ENCODE measurements around the gene C21orf58.

C21orf58 gene

GRCh38 chr21:46368533-46369285 lies 45.0 kb upstream of the C21orf58 start:
- Mint-ChIP-seq H3K4me3 (no peak overlapping the region), H3K4me1 (peaks cover 25% of the 10 kb centered on the region), H3K27me3 (ENCODE audit: low read depth, poor library complexity) (no peaks in the 10 kb centered on the region), H3K27ac (peak overlapping the region; percentile 45), H3K9me3 (no peaks in the 10 kb centered on the region), H3K36me3 (ENCODE audit: low read depth) (peaks cover 58% of the 10 kb centered on the region)
- DNase-seq, result no peak
- no peak for TF ChIP-seq CTCF (IDR thresholded peaks at IDR 0.05)

- peaks cover 4% of the 10 kb centered on the region for H3K27me3 Mint-ChIP-seq (ENCODE audit: low read depth, poor library complexity)
- TF ChIP-seq CTCF (IDR thresholded peaks at IDR 0.05), result no peak
- H3K4me1 Mint-ChIP-seq, result peaks cover 43% of the 10 kb centered on the region
- DNase-seq, result no peak
- no peak overlapping the region for H3K4me3 Mint-ChIP-seq
- H3K36me3 Mint-ChIP-seq (ENCODE audit: low read depth), result peaks cover 53% of the 10 kb centered on the region
- no peaks in the 10 kb centered on the region for H3K9me3 Mint-ChIP-seq
- H3K27ac Mint-ChIP-seq, result peak overlapping the region; percentile 85
Observed at GRCh38 chr21:46366966-46367365, 43.3 kb upstream of the C21orf58 start.

DNA sequence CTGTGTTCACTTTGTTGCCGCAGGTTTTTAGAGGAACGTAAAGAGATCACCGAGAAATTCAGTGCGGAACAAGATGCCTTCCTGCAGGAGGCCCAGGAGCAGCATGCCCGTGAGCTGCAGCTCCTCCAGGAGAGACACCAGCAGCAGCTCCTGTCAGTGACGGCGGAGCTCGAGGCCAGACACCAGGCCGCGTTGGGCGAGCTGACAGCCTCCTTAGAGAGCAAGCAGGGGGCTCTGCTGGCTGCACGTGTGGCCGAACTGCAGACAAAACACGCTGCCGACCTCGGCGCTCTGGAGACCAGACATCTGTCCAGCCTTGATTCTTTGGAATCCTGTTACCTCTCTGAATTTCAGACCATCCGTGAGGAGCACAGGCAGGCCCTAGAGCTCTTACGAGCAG lies 42.9 kb upstream of the C21orf58 start:
- Mint-ChIP-seq H3K27me3 (ENCODE audit: low read depth, poor library complexity) (peaks cover 5% of the 10 kb centered on the region), H3K27ac (peak overlapping the region; percentile 87), H3K4me1 (peaks cover 47% of the 10 kb centered on the region), H3K4me3 (no peak overlapping the region), H3K36me3 (ENCODE audit: low read depth) (peaks cover 50% of the 10 kb centered on the region), H3K9me3 (no peaks in the 10 kb centered on the region)
- DNase-seq, result no peak
- no peak for TF ChIP-seq CTCF (IDR thresholded peaks at IDR 0.05)

DNA sequence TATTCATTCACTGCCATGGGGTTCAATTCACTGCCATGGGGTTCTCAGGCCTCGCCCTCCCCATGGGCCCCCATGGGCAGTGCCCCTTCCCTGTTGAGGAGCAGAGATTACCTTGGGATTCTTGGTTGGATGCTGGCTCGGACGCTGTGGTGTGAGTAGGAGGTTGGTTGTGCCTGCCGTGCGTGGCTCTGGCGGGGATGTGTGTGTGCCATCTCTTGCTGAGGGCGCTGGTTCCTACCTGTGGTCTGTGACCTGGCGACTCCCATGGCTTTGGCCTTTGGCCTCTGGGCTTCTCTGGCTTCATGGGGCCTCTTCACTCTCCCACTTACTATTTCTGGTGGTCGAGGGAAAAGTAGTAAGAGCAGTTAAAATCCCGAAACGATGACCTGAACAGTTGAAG lies 42.4 kb upstream of the C21orf58 start:
- Mint-ChIP-seq H3K36me3 (ENCODE audit: low read depth) (peaks cover 52% of the 10 kb centered on the region), H3K27ac (peak overlapping the region; percentile 87), H3K9me3 (no peaks in the 10 kb centered on the region), H3K27me3 (ENCODE audit: low read depth, poor library complexity) (peaks cover 5% of the 10 kb centered on the region), H3K4me3 (no peak overlapping the region), H3K4me1 (peaks cover 52% of the 10 kb centered on the region)
- DNase-seq, result no peak
- no peak for TF ChIP-seq CTCF (IDR thresholded peaks at IDR 0.05)

GRCh38 chr21:46363698-46364097 lies 40.0 kb upstream of the C21orf58 start:
- H3K27ac Mint-ChIP-seq, result peak overlapping the region; percentile 95
- peaks cover 4% of the 10 kb centered on the region for H3K9me3 Mint-ChIP-seq
- DNase-seq, result no peak
- peaks cover 53% of the 10 kb centered on the region for H3K4me1 Mint-ChIP-seq
- H3K4me3 Mint-ChIP-seq, result no peak overlapping the region
- TF ChIP-seq CTCF (IDR thresholded peaks at IDR 0.05), result no peak
- peaks cover 5% of the 10 kb centered on the region for H3K27me3 Mint-ChIP-seq (ENCODE audit: low read depth, poor library complexity)
- peaks cover 49% of the 10 kb centered on the region for H3K36me3 Mint-ChIP-seq (ENCODE audit: low read depth)

DNA sequence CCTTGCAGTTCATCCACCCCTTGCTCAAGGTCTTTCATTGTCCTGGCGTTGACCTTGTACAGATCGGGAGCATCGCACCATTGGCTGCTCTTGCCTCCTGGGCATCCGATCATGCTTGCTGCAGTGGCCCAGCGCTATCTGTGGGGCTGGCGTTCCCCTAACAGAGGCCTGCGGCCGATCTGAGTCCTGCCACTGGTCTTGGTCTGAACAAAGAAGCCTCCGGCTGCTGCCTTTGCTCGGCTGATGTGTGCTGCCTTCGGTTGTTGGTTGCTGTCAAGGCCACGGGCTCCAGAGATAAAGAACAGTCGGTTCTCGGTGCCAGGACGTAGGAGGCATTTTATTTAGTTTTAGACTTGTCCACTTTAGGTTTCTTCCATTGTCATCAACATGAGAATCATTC lies 39.3 kb upstream of the C21orf58 start:
- Mint-ChIP-seq H3K9me3 (peaks cover 4% of the 10 kb centered on the region), H3K27ac (peak overlapping the region; percentile 95), H3K4me3 (peak overlapping the region; percentile 42), H3K4me1 (peaks cover 51% of the 10 kb centered on the region), H3K27me3 (ENCODE audit: low read depth, poor library complexity) (peaks cover 5% of the 10 kb centered on the region), H3K36me3 (ENCODE audit: low read depth) (peaks cover 52% of the 10 kb centered on the region)
- DNase-seq, result no peak
- no peak for TF ChIP-seq CTCF (IDR thresholded peaks at IDR 0.05)

Data from nephron progenitor cell (in vitro differentiated cells).